GM18951 (cell line): ENCODE measurements around the gene CA12.
"Not testable (repeated sequence)": the region's sequence is repeated elsewhere in the genome, so short reads cannot be mapped to it uniquely, and the experiment has no call there.

Experiments used
- POLR2A ChIP-seq: IDR thresholded peaks from 4 replicates; pipeline ENCODE4 v1.6.1; 2011; ENCODE audit warnings: mild to moderate bottlenecking; ENCODE audit not compliant: insufficient read length, insufficient read depth; ENCODE audit errors: extremely low read depth
- in situ Hi-C: fragments of 300-500 bp; cut with MboI; formaldehyde crosslinking; loops from one replicate; pipeline ENCODE4 v1.12.0; 2022; ENCODE audit warnings: low sequenced_read_pairs, mixed read lengths, inconsistent platforms; ENCODE audit not compliant: unreplicated experiment

CA12 gene

GRCh38 chr15:63381301-63382204, at the start of gene CA12:
Gene CA12 (minus strand): TSS chr15:63381846. CDS start chr15:63381720, 126 bp downstream.
- in situ Hi-C loops = no loop called here

GRCh38 chr15:63430766-63431451, 49.3 kb upstream of the CA12 start:
- in situ Hi-C loops = no loop called here

More at GRCh38 chr15:63381301-63382204, at the start of gene CA12:
- no peak for TF ChIP-seq POLR2A

GRCh38 chr15:63426552-63426951, 44.9 kb upstream of the CA12 start:
- no peak for TF ChIP-seq POLR2A
- in situ Hi-C loops = no loop called here

More at GRCh38 chr15:63430766-63431451, 49.3 kb upstream of the CA12 start:
- TF ChIP-seq POLR2A = no peak

DNA sequence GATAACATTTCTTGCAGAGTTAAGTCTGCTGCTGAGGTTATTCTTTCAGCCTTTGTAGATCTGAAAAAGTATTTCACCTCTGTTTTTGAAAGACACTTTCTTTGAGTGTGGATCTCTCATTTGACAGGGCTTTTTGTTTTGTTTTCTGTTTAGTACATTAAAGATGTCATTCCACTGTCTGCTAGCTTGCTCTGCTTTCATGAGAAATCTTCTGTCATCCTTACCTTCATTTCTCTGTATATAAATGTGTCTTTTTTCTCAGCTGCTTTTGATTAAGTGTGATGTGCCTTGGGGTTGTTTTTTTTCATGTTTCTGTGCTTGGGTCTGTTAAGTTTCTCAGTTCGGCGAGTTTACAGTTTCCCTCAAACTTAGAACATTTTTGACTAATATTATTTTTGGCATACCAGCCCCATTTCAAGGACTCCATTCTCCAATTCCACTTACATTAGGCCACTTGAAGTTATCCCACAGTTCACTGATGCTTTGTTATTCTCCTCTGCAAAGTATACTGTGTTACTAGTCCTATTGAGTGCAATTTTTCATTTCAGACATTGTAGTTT, 43.9 kb upstream of the CA12 start:
- in situ Hi-C loops = no loop called here
- no peak for TF ChIP-seq POLR2A

GRCh38 chr15:63422891-63423590, 41.4 kb upstream of the CA12 start:
- TF ChIP-seq POLR2A = no peak
- in situ Hi-C loops = no loop called here

DNA sequence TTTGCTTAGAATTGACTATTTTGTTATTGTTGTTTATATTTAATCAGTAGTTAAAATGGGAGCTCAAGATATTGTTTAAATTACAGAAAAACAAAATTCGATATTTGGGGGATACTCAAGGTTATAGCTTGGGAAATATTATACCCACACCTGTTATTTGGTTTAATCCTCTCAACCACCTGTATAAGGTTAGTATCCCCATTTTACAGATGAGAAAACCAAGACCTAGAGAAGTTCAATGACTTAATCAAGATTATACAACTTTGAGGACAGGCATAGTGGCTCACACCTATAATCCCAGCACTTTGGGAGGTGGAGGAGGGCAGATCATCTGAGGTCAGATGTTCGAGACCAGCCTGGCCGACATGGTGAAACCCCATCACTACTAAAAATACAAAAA, 39.8 kb upstream of the CA12 start:
- no peak for TF ChIP-seq POLR2A
- in situ Hi-C loops = no loop called here

DNA sequence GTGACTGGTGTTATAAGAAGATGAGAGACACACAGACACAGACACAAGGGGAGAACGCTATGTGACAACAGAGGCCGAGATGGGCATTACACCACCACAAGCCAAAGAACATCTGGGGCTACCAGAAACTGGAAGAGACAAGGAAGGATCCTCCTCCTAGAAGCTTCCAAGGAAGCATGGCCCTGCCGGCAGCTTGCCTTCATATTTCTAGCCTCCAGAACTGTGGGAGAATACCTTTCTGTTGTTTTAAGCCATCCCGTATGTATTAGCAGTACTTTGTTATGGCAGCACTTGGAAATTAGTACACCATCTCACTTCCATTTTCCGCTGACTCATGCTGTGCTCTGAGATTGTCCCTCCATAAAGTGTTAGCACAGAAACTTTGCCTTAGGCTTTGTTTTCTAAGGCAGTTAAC, 38.7 kb upstream of the CA12 start:
- no peak for TF ChIP-seq POLR2A
- in situ Hi-C loops = no loop called here

DNA sequence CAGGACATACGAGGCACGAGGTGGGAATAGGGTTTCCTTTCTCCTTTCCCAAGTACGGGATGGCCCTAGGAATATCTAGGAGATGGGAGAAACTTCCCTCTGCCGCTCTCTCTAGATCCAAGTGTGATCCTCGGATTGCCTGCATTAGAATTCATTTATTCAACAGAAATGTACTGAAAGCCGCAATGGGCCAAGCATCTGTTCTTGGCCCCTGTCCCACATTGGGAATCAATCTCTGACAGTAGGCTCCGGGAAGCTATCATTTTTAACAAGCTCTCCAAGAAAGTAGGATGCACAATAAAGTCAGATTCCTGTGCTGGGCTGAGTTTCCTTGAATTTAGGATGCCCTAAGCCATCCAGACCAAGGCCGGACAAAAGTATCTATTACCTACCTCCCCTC, 37.2 kb upstream of the CA12 start:
- no peak for TF ChIP-seq POLR2A
- in situ Hi-C loops = no loop called here

DNA sequence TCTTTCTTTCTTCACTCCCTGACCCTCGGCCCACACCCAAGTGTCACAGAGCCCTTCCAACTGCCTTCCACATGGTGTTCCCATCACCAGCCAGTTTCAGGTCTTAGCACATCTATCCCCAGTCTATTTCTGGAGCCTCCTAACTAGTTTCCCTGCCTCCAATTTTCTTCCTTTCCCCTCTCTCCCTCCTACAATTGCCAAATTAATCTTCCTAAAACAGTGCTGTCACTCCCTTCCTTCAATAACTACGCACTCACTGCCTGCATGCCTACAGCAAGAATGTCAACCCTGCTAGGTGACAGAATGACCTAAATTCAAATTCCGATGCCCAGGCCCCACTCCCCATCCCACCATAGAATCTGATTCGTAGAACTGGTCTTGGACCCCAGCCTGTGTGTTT, 36.1 kb upstream of the CA12 start:
- in situ Hi-C loops = no loop called here
- TF ChIP-seq POLR2A = no peak

DNA sequence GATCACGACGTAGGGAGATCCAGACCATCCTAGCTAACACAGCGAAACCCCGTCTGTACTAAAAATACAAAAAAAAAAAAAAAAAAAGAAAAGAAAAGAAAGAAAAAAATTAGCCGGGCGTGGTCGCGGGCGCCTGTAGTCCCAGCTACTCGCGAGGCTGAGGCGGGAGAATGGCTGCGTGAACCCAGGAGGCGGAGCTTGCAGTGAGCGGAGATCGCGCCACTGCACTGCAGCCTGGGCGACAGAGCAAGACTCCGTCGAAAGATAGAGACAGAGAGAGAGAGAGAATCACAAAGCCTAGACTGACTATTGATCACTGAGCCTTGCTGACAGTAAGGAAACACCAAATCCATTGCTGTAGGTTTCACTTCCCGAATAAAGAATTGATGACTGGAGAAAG, 35.6 kb upstream of the CA12 start:
- in situ Hi-C loops = not testable (repeated sequence)

DNA sequence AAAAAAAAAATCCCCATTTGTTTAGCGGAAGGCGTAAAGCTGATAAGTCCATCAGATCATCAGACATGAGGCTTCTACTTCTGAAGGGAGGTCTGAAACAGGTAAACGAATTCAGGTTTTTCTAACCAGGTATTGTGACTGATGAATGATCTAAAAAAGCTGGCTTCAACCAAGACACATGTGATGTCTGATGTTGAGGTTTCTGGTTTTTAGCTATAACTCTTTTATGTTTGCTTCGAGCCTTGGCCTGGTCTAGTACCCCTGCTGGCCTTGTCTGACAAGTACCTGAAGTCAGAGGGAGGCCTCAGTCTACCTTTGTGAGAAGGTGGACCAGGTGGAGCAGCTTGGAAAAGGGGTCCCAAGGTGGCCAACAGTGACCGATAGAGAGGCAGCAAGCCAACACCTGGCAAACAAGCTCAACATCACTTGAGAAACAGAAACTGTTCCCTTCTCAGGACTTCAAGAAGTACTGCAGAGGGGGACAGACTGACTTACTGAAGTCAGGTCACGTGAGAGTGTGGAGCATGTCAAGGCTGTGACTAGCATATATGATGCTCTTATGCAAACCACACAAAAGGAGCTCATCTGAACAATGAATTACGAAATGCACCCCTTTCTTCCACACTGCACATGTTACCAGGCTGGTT, 33.0 kb upstream of the CA12 start:
- in situ Hi-C loops = no loop called here
- TF ChIP-seq POLR2A = no peak

DNA sequence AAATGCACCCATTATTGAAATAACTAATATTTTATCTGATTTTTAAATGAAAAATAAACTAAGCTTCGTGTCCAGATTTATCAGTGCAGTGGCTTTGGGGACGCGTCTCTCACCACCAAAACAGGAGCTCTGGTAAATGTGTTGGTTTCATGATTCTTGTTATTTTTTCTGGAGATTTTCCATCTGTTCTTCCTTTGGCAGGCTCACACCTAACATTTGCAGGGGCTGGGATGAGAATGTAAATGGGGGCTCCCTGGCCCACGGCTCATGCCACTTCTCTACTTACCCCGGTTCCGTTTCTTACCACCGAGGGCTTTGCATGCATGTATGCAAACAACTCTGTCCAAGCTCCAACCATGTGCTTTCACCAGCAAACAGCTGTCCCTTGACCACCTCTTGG, 30.9 kb upstream of the CA12 start:
- in situ Hi-C loops = no loop called here
- TF ChIP-seq POLR2A = no peak

DNA sequence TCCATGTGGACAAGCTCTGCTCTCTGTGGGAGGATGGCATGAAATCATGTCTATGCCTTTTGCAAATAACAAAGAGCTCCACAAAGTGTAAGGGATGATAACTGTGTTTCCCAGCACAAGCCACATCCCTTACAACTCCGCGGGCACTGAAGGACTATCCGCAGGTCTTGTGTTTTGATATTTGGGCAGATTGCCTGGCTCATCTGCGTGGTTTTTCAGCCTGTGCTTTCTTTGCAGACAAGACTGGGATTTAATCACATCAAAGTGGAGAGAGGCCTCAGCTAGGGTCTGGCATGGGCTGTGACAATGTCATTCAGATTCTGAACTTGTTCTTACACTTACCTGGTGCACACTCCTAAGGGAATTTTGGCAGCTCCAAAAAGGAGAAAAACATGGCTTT, 30.2 kb upstream of the CA12 start:
- in situ Hi-C loops = no loop called here
- TF ChIP-seq POLR2A = no peak
